ENCODE results near the gene CYP4F3.
"Not testable (repeated sequence)": the region's sequence is repeated elsewhere in the genome, so short reads cannot be mapped to it uniquely, and the experiment has no call there.

GRCh38 chr19:15650123-15650522 lies 9.4 kb downstream of the CYP4F3 start:
- TF ChIP-seq, protein P1, sequence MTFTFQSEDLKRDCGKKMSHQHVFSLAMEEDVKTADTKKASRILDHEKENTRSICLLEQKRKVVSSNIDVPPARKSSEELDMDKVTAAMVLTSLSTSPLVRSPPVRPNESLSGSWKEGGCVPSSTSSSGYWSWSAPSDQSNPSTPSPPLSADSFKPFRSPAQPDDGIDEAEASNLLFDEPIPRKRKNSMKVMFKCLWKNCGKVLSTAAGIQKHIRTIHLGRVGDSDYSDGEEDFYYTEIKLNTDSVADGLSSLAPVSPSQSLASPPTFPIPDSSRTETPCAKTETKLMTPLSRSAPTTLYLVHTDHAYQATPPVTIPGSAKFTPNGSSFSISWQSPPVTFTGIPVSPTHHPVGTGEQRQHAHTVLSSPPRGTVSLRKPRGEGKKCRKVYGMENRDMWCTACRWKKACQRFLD (CRISPR knock-in tag; IDR thresholded peaks at IDR 0.05; ENCODE audit: borderline replicate concordance) = not testable (repeated sequence)
- not testable (repeated sequence) for TF ChIP-seq ZNF407 (CRISPR knock-in tag; IDR thresholded peaks at IDR 0.05; ENCODE audit: not compliant biosample characterization)

All from HepG2 (cell line).